Midbrain (tissue), 1 donor: Measurements from ENCODE around the gene CFAP58.

Experiments
- DNase-seq: peaks from one replicate; lab custom pipeline; 2025; lab: John Stamatoyannopoulos, UW

Gene CFAP58

GRCh38 chr10:104322416-104322782, 31.2 kb upstream of the CFAP58 start:
- DNase-seq: no peak

DNA sequence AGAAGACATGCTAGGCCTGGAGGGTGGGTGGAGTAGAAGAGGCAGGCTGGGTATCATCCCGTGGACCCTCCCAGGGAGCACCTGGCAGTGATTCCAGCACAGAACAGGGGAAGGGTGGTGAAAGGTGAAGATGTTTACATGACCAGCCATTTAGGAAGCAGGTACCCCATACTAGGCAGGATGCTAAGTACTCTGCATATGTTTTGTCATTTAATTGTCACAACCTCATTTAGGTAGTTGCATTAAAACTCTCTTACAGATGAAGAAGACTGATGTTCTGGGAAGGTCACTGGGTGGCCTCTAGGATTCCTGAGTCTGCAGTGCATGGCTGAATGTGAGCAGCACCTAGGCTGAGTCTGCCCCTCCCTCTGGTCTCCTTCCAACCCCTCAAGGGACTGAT, 30.5 kb upstream of the CFAP58 start:
- DNase-seq: no peak

DNA sequence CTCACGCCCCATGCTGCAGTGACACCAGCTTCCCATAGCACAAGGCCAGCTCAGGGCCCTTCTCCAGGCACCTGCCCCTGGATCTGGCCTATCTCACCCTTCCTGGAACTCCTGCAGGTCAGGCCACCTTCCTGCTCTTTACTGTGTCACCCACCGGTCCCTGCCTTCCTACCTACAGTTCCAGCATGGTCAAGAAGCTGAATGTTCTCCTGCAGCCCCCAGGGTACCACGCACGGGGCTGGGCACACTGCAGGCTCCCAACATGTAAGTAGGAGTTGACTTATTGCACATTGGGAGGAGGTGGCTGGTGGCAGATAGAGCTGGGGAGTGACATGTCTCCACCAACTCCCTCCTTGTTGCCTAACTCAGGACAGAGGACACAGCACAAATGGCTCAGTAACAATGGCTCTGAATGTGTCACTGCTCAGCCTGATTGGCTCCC, 29.9 kb upstream of the CFAP58 start:
- DNase-seq: no peak

- DNase-seq: no peak
Observed at GRCh38 chr10:104324221-104324686, 29.4 kb upstream of the CFAP58 start.

GRCh38 chr10:104324931-104325330, 28.7 kb upstream of the CFAP58 start:
- DNase-seq: no peak

- no peak for DNase-seq
Observed at GRCh38 chr10:104325436-104326435, 27.9 kb upstream of the CFAP58 start.

- DNase-seq: no peak
Observed at GRCh38 chr10:104326991-104327610, 26.5 kb upstream of the CFAP58 start.

- peak; percentile 50 for DNase-seq
Observed at GRCh38 chr10:104327745-104328645, 25.6 kb upstream of the CFAP58 start.

DNA sequence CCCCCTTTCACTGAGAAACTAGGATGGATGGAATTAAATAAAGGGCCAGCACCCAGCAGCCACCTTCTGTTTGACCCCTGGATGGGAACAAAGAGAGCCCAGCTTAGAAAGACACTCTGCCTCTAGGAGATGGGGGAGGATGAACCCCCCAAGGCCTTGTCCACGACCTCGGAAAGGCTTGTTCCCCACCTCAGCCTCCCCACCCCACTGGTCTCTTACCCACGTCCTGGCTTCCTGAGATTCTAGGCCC, 25.1 kb upstream of the CFAP58 start:
- no peak for DNase-seq

DNA sequence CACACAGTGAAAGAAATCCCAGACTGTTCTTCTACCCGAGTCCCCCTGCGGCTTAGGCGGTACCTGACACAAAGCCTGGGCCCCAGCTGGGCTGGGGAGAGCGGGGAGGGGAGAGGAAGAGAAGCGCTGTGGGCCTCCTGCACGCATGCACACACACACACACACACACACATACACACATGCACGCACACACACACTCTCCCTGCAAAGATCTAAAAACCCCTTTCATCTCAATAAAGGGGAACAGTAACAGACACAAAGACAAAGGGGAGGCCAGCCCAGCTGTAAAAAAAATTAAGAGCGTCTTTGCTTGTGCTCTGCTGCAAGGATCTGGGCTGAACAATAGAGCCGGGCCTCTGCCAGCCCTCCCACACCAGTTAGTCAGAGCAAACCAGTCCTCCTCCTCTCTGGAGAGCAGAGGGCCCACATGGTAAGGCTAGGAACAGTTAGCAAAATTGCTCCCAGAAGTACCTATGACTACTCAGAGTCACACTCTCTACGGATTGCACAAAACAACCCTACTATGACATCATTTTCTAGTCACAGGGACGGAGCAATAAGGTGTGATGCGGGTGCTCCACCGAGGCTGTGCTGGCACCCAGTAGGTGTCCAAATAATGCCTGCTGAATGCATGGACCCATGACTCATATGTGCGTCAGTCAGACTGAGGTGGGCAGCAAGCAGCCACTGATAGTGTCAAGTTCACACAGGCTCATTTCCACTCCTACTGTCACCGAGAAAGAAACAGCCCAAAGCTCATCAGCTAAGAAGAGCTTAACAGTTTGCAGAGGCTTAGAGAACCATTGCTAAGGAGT, 24.5 kb upstream of the CFAP58 start:
- peak; percentile 60 for DNase-seq

DNA sequence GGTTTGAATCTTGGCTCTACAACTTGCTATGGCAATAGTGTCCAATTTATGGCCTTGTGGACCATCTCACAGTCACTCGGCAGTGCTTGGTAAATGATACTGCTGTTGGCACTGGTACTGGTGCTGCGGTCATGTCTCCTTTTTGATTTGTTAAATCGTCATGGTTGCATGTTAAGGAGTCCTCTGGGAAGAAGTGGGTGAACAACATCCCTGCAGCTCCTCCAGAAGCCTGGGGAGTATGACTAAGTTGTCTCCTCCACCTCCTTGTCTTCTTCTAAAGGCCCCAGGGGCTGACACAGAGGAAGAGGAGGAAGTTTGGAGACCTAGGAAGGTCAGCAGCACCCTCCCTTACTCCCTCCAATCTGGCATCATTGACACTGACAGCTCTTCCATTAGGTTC, 23.9 kb upstream of the CFAP58 start:
- no peak for DNase-seq

- DNase-seq: peak; percentile 44
Observed at GRCh38 chr10:104330168-104331110, 23.2 kb upstream of the CFAP58 start.

- DNase-seq: no peak
Observed at GRCh38 chr10:104331208-104331838, 22.3 kb upstream of the CFAP58 start.

DNA sequence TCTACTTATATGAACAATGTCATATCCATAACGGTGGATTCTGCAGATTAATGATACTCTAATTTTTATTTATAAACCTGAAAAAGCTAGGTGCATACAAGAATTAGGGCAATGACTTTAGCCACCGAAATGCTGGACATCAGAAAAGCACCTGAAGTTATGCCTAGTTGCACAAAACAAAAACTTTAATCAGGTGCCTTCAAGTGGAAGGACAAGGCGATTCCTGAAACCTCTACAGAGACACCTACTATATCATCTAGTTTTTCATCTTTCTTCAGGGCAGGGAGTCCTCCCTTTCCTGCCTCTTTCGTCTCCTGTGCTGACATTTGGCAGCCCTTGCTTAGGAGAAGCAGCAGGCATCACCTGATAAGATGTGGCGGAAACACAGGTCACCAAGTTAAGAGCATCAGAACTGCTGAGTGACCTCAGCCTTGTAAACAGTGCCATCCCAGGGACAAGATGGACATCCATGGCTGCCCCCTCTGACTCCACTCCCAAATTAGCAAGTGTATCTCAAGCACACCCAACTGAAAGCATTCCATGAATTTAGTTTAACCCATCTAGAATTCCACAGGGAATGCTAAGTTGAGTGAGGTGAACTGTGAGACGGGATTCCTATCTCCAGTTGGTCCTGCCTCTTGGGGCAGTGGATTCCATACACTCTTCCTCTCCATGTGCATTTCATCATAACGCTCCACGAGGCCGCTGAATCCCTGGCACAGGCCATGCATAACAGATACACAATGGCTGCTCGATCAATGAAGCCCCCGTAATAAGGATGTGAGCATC, 21.2 kb upstream of the CFAP58 start:
- DNase-seq: no peak

- no peak for DNase-seq
Observed at GRCh38 chr10:104333032-104333727, 20.5 kb upstream of the CFAP58 start.

- DNase-seq: no peak
Observed at GRCh38 chr10:104333728-104334373, 19.8 kb upstream of the CFAP58 start.

DNA sequence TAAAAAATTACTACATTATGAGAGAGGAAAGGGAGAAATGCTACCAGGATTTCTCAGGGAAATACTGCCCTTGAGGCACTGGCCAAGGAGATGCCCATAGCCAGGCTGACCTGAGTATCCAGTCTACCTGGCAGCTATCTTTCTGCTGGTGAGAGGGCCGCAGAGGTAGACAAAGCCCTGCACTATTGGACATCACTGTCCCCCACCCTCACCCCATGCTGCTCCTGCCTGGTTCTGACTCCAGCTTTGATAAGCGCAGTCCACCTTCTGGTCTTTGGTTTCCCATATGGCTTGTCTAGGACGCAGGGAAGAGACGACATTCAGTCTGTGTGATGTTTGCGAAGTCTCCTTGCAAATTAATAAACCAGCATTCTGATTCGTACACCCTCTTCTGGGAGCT, 19.1 kb upstream of the CFAP58 start:
- DNase-seq: no peak
